ENCODE measurements around the gene ZSCAN29. TPM values are rescaled to one million over a fixed set of nuclear protein-coding genes. Genes with fewer than 3 reads are reported as not detected.

The ZSCAN29 gene
- 39.9 and 41.7 TPM in 2 replicates for total RNA-seq (2013; cell fraction: nucleolus; rRNA removed)
- 22.4 and 24.8 TPM in 2 replicates for total RNA-seq (2014; rRNA removed)
- total RNA-seq (2014; rRNA removed; fragmentation: Illumina TruSeq; extraction: Trizol) = 17.9 TPM in 2 replicates
- total RNA-seq (2021) = 26.0 and 26.9 TPM in 2 replicates
- polyA plus RNA-seq (2011; ENCODE audit: low read depth) = 6.0 TPM
- 13.6 and 13.7 TPM in 2 replicates for polyA plus RNA-seq (2011; rRNA removed)
- polyA plus RNA-seq (2011; cell fraction: cytosol; rRNA removed) = 10.4 and 11.0 TPM in 2 replicates
- 14.7 and 21.3 TPM in 2 replicates for polyA plus RNA-seq (2011; cell fraction: nucleus; rRNA removed)
- polyA plus RNA-seq (2012) = 10.5 and 10.9 TPM in 2 replicates
- 15.6 and 17.0 TPM in 2 replicates for polyA plus RNA-seq (2014; fragmentation: Illumina TruSeq; extraction: Trizol)
- 1 to 10 TPM; 1.7 to 2.3 TPM for polyA plus RNA-seq (2014; fragmentation: Nextera tagmentation; extraction: Ambion mirVana)
- polyA plus RNA-seq (2014; rRNA removed) = 18.1 and 19.4 TPM in 2 replicates
- polyA plus RNA-seq (2016; fragmentation: Nextera tagmentation; extraction: Ambion mirVana) = 10 to 100 TPM; 10.1 to 12.3 TPM
- 14.8 and 18.2 TPM in 2 replicates for polyA minus RNA-seq (2011; rRNA and poly(A)+ RNA removed)
- polyA minus RNA-seq (2011; cell fraction: cytosol; rRNA and poly(A)+ RNA removed) = 8.2 and 9.7 TPM in 2 replicates
- polyA minus RNA-seq (2011; cell fraction: nucleus; rRNA and poly(A)+ RNA removed) = 13.3 and 18.7 TPM in 2 replicates
- percentile 81 among the genes with signal in this experiment for Bru-seq, nascent RNA
- percentile 80 among the genes with signal in this experiment for BruChase-seq, experiment 1, labeled RNA remaining after a 6-hour chase
- percentile 86 among the genes with signal in this experiment for BruChase-seq, experiment 2, labeled RNA remaining after a 2-hour chase
- long read RNA-seq, experiment 1 = 0 reads
- long read RNA-seq, experiment 2, partial matches to known transcripts = 1 of 2 reads
- long read RNA-seq, experiment 2, other reads (novel, unspliced or antisense) = 1 of 2 reads

DNA sequence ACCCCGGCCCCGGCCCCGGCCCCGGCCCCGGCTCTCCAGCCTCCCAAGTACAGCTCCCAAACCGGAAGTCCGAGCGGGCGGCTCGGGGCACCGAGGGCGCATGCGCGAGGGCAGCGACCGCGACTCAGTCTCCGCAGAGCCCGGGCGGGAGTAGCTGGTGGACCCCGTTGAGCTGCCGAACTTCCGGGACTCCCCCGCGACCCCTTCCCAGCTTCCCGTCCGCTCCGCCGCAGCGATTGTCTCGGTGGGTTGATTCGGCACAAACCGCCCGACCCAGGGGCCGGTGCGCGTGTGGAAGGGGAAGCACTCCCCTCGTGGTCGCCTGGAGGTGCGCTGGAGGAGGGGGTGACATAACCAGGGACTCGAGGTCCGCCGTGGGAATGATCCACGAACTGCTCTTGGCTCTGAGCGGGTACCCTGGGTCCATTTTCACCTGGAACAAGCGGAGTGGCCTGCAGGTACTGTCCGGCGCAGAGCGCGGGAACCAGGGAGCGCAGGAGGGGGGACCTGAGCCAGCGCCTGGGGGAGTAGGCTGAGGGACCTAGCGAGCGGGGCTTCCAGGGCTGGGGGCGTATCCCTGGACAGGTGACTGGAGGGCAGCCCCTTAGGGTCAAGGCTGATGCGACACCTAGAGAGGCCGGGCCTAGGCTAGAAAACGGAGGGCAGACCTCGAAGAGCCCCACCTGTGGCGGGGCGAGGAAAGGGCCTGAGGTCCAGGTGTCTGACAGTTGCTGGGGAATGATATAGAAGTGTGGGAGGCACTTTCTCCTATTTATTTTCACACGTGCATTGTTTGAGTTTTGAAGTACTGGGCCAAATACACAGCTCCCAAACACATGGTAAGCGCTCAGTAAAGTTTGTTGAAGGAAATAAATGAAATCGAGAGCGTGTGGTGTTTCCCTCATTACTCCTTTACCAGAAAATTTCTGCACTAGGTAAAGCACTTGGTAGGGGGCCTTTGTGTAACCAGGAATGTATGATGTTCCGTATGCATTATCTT is at the start of gene ZSCAN29, which contains the start of gene TUBGCP4:
ZSCAN29 (minus strand) TSS at position 69 of the 1,000 bp plus-strand sequence. CDS start 1,130 bp downstream, outside the sequence.
TUBGCP4 (plus strand) TSS at position 127 of the 1,000 bp plus-strand sequence; CDS start at position 381, 254 bp downstream.
- Histone ChIP-seq H3K27ac (ENCODE audit: control insufficient read depth, insufficient read depth) (peak within 1 kb of the TSS; percentile 76), H4K20me1 (ENCODE audit: control insufficient read depth, insufficient read depth) (no peaks in the 10 kb centered on the region), H3K27me3 (replicated peaks in 1 of 2; ENCODE audit: control insufficient read depth in 2 of 2, insufficient read depth in 2 of 2, low read length in 1 of 2) (no peaks in the 10 kb centered on the region), H3K4me2 (ENCODE audit: control insufficient read depth, insufficient read depth) (peak within 1 kb of the TSS; percentile 96), H3K9ac (ENCODE audit: control insufficient read depth, insufficient read depth, low read length) (peak within 1 kb of the TSS; percentile 75), H3K4me1 (ENCODE audit: control insufficient read depth, insufficient read depth, low read length) (peaks cover 8% of the 10 kb centered on the region), H3K4me3 (peak within 1 kb of the TSS; percentile 97), H3K79me2 (ENCODE audit: control insufficient read depth, insufficient read depth, low read length) (peaks cover 41% of the 10 kb centered on the region), H3K36me3 (ENCODE audit: control insufficient read depth in 2 of 2, insufficient read depth in 2 of 2, low read length in 1 of 2) (0 out of 4 replicates have a peak, but pooled peaks cover 0 to 1% of the 10 kb centered on the region in 2 experiments), H2AFZ (ENCODE audit: control insufficient read depth, low read depth, low read length) (peak within 1 kb of the TSS; percentile 97), H3K9me3 (replicated peaks; ENCODE audit: control insufficient read depth, insufficient read depth, low read length) (no peaks in the 10 kb centered on the region; the same call in 2 of the 3 replicates)
- DNase-seq (ENCODE audit: low read depth, low spot score) (peak; percentile 34), ATAC-seq (peak; percentile 91), FAIRE-seq (peak; percentile 78)
- POLR2A ChIA-PET = interaction anchor here (0.6 to 1.7 kb wide), 6 partner anchors 11 to 990 kb away, joined by 3 to 6 read pairs (median 4); no protein-coding TSS in a partner anchor
- CTCF ChIA-PET = interaction anchor here (0.6 to 7.1 kb wide), 23 partner anchors 7 to 399 kb away, joined by 3 to 51 read pairs (median 4); partner anchors contain the start of gene LCMT2
- intact Hi-C loops (cut with micrococcal nuclease; ENCODE audit: unreplicated experiment) = no loop called here
- under 1% methylated on average over 52 of the region's 66 CpGs for WGBS (ENCODE audit: insufficient coverage, insufficient replicate concordance, low lambda C conversion rate, missing lambda C conversion rate)
- RAD21 ChIA-PET (ENCODE audit: unreplicated experiment) = interaction anchor here (0.9 to 1.7 kb wide), 2 partner anchors 146 to 406 kb away, joined by 3 to 4 read pairs; partner anchors contain the start of gene ELL3
- BruUV-seq (replicated peaks) = TSS peak; percentile 69
- in situ Hi-C loops (cut with MboI) = no loop called here
- SMC1A ChIA-PET (ENCODE audit: uncharacterized antibody, unreplicated experiment) = interaction anchor here (0.7 to 2.4 kb wide), 7 partner anchors 9 to 144 kb away, joined by 3 to 6 read pairs (median 3); no protein-coding TSS in a partner anchor
- TF ChIP-seq, protein P1, sequence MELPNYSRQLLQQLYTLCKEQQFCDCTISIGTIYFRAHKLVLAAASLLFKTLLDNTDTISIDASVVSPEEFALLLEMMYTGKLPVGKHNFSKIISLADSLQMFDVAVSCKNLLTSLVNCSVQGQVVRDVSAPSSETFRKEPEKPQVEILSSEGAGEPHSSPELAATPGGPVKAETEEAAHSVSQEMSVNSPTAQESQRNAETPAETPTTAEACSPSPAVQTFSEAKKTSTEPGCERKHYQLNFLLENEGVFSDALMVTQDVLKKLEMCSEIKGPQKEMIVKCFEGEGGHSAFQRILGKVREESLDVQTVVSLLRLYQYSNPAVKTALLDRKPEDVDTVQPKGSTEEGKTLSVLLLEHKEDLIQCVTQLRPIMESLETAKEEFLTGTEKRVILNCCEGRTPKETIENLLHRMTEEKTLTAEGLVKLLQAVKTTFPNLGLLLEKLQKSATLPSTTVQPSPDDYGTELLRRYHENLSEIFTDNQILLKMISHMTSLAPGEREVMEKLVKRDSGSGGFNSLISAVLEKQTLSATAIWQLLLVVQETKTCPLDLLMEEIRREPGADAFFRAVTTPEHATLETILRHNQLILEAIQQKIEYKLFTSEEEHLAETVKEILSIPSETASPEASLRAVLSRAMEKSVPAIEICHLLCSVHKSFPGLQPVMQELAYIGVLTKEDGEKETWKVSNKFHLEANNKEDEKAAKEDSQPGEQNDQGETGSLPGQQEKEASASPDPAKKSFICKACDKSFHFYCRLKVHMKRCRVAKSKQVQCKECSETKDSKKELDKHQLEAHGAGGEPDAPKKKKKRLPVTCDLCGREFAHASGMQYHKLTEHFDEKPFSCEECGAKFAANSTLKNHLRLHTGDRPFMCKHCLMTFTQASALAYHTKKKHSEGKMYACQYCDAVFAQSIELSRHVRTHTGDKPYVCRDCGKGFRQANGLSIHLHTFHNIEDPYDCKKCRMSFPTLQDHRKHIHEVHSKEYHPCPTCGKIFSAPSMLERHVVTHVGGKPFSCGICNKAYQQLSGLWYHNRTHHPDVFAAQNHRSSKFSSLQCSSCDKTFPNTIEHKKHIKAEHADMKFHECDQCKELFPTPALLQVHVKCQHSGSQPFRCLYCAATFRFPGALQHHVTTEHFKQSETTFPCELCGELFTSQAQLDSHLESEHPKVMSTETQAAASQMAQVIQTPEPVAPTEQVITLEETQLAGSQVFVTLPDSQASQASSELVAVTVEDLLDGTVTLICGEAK (IDR thresholded peaks at IDR 0.05; ENCODE audit: borderline replicate concordance) = peak; percentile 65
- TF ChIP-seq RELA (IDR thresholded peaks at IDR 0.05; ENCODE audit: borderline replicate concordance, partially characterized antibody) (peak; percentile 59), EED (IDR thresholded peaks at IDR 0.05; ENCODE audit: low read depth) (0 out of 2 replicates have a peak, but pooled peaks have one; percentile 25), POU2F2 (IDR thresholded peaks at IDR 0.05; ENCODE audit: borderline replicate concordance, low read depth, low read length) (peak; percentile 50; the same call in 2 of the 3 replicates), HDGF (IDR thresholded peaks at IDR 0.05) (peak; percentile 77; the same call in 1 of the 2 replicates), ASH2L (IDR thresholded peaks at IDR 0.05; ENCODE audit: borderline replicate concordance, low read depth) (peak; percentile 52; the same call in 1 of the 2 replicates)
- TF ChIP-seq, protein P2, sequence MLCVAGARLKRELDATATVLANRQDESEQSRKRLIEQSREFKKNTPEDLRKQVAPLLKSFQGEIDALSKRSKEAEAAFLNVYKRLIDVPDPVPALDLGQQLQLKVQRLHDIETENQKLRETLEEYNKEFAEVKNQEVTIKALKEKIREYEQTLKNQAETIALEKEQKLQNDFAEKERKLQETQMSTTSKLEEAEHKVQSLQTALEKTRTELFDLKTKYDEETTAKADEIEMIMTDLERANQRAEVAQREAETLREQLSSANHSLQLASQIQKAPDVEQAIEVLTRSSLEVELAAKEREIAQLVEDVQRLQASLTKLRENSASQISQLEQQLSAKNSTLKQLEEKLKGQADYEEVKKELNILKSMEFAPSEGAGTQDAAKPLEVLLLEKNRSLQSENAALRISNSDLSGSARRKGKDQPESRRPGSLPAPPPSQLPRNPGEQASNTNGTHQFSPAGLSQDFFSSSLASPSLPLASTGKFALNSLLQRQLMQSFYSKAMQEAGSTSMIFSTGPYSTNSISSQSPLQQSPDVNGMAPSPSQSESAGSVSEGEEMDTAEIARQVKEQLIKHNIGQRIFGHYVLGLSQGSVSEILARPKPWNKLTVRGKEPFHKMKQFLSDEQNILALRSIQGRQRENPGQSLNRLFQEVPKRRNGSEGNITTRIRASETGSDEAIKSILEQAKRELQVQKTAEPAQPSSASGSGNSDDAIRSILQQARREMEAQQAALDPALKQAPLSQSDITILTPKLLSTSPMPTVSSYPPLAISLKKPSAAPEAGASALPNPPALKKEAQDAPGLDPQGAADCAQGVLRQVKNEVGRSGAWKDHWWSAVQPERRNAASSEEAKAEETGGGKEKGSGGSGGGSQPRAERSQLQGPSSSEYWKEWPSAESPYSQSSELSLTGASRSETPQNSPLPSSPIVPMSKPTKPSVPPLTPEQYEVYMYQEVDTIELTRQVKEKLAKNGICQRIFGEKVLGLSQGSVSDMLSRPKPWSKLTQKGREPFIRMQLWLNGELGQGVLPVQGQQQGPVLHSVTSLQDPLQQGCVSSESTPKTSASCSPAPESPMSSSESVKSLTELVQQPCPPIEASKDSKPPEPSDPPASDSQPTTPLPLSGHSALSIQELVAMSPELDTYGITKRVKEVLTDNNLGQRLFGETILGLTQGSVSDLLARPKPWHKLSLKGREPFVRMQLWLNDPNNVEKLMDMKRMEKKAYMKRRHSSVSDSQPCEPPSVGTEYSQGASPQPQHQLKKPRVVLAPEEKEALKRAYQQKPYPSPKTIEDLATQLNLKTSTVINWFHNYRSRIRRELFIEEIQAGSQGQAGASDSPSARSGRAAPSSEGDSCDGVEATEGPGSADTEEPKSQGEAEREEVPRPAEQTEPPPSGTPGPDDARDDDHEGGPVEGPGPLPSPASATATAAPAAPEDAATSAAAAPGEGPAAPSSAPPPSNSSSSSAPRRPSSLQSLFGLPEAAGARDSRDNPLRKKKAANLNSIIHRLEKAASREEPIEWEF (IDR thresholded peaks at IDR 0.05; ENCODE audit: insufficient replicate concordance, low read depth, low read length) = no peak
